Small intestine (tissue), 7 donors: ENCODE data around the gene ZNF442. TPM values are rescaled to one million over a fixed set of nuclear protein-coding genes. Genes with fewer than 3 reads are reported as not detected.
"Not testable (repeated sequence)": the region's sequence is repeated elsewhere in the genome, so short reads cannot be mapped to it uniquely, and the experiment has no call there.

ENCODE experiments used
- DNase-seq, 2 donors: peaks; one replicate each; pipeline versions ENCODE4 v3.0.0 to v3.0.0-alpha.2; 2013
- FAIRE-seq: peaks from 2 replicates; lab custom pipeline; 2012; peaks lifted over from hg19 to GRCh38; lab: Jason Lieb, UNC
- H3K27ac ChIP-seq, 3 donors: one replicate each; pipeline ENCODE4 v1.5.1; 2013; ENCODE audit warnings: low read length in 2 of 3, mild to moderate bottlenecking in 2 of 3, control low read depth in 1 of 3, inconsistent platforms in 1 of 3, low read depth in 1 of 3, moderate library complexity in 1 of 3
- H3K27me3 ChIP-seq, 3 donors: one replicate each; pipeline ENCODE4 v1.6.1; 2013; ENCODE audit warnings: low read length in 3 of 3, inconsistent platforms in 1 of 3; ENCODE audit not compliant: control insufficient read depth in 3 of 3, insufficient read depth in 3 of 3
- H3K36me3 ChIP-seq, 3 donors: one replicate each; pipeline ENCODE4 v1.6.1; 2013; ENCODE audit warnings: low read length in 3 of 3, inconsistent platforms in 1 of 3, low read depth in 1 of 3, mild to moderate bottlenecking in 1 of 3, moderate library complexity in 1 of 3; ENCODE audit not compliant: control insufficient read depth in 3 of 3, insufficient read depth in 2 of 3
- H3K4me1 ChIP-seq, 3 donors: one replicate each; pipeline ENCODE4 v1.6.1; 2013; ENCODE audit warnings: low read length in 2 of 3, inconsistent platforms in 1 of 3, low read depth in 1 of 3, mild to moderate bottlenecking in 1 of 3, moderate library complexity in 1 of 3; ENCODE audit not compliant: control insufficient read depth in 3 of 3, insufficient read depth in 2 of 3
- H3K4me3 ChIP-seq, 3 donors: one replicate each; pipeline ENCODE4 v1.5.1; 2013; ENCODE audit warnings: low read length in 3 of 3, control low read depth in 1 of 3, inconsistent platforms in 1 of 3, low read depth in 1 of 3, mild to moderate bottlenecking in 1 of 3, moderate library complexity in 1 of 3
- H3K9me3 ChIP-seq, 2 donors: one replicate each; pipeline ENCODE4 v1.6.1; 2013; ENCODE audit warnings: low read depth in 1 of 2, low read length in 1 of 2; ENCODE audit not compliant: control insufficient read depth in 2 of 2, insufficient read depth in 1 of 2
- WGBS, 3 donors: extraction: QIAGEN DNeasy Blood & Tissue Kit; methylation state at CpG; one replicate each; pipeline ENCODE4 v1.1.7; 2013; 5-methylcytosine and 5-hydroxymethylcytosine counted together
- polyA plus RNA-seq, 4 donors: library from polyadenylated mRNA; stranded (reverse) in 3 of 4; unstranded in 1 of 4; fragments of 200-250 nt in 3 of 4; fragments of 120-200 nt in 1 of 4; gene quantifications; one replicate each; pipeline versions ENCODE4 v1.2.1 to v1.2.3, GENCODE V29; 2013
- donor health status: healthy with polysubstance abuse.
- donor health status: control.
- donor health status: control.
- donor health status: Bipolar disorder and iron deficiency.
- donor health status: healthy.

ZNF442 gene
- polyA plus RNA-seq, 4 donors = 1.0 to 3.0 TPM; not detected in 2

DNA sequence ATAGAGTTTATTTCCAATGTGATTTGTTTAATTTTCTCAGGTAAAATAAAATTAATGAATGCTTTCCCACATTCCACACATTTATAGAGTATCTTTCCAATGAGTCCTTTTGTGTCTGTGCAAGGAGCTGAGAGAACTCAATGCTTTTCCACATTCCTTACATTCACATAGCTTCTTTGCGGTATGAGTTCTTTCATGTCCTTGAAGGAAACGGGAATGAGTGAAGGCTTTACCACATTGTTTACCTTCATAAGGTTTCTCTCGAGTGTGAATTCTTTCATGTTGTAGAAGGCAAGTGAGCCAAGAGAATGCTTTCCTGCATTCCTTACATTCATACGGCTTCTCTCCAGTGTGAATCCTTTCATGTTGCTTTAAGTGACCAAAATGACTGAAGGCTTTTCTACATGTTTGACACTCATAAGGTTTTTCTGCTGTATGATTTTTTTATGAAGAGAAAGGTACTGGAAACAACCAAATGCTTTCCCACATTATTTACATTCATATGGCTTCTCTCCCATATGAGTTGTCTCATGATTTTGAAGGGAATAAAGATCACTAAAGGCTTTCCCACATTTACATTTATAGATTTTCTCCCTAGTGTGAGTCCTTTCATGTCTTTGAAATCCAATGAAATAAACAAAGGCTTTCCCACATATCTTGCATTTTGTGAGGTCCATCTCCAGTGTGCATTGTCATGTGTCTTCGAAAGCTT lies 14.4 kb upstream of the ZNF442 start:
- WGBS, 3 donors = 89 to 96% (median 91%) methylated on average over 5 of the region's 5 CpGs
- Histone ChIP-seq H3K27ac (no peak overlapping the region), H3K27me3 (no peaks in the 10 kb centered on the region), H3K4me1 (no peaks in the 10 kb centered on the region), H3K36me3 (peaks cover 0 to 5% (median 3%) of the 10 kb centered on the region in 3 donors), H3K9me3 (peaks cover 2 to 48% of the 10 kb centered on the region in 2 donors), H3K4me3 (no peak overlapping the region)
- DNase-seq = no peak
- no peak for FAIRE-seq

DNA sequence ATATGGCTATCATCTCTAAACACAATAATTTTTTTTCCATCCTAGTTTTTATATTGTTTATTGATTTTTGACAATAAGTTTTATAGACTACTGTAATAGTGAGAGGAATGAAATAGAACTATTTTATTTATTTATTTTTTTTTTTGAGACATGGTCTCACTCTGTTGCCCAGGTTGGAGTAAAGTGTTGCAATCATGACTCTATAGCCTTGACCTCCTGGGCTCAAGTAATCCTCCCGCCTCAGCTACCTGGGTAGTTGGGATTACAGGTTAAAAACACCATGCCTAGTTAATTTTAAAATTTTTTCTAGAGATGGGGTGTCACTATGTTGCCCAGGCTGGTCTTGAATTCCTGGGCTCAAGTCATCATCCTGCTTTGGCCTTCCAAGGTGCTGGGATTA lies 8.5 kb upstream of the ZNF442 start:
- FAIRE-seq = no peak
- WGBS, 3 donors = 74 to 90% (median 83%) methylated on average over 1 of the region's 1 CpG
- no peak for DNase-seq
- Histone ChIP-seq H3K9me3 (peaks cover 0 to 21% of the 10 kb centered on the region in 2 donors), H3K4me3 (no peak overlapping the region), H3K27me3 (no peaks in the 10 kb centered on the region), H3K4me1 (no peaks in the 10 kb centered on the region), H3K27ac (no peak overlapping the region), H3K36me3 (no peaks in the 10 kb centered on the region)

DNA sequence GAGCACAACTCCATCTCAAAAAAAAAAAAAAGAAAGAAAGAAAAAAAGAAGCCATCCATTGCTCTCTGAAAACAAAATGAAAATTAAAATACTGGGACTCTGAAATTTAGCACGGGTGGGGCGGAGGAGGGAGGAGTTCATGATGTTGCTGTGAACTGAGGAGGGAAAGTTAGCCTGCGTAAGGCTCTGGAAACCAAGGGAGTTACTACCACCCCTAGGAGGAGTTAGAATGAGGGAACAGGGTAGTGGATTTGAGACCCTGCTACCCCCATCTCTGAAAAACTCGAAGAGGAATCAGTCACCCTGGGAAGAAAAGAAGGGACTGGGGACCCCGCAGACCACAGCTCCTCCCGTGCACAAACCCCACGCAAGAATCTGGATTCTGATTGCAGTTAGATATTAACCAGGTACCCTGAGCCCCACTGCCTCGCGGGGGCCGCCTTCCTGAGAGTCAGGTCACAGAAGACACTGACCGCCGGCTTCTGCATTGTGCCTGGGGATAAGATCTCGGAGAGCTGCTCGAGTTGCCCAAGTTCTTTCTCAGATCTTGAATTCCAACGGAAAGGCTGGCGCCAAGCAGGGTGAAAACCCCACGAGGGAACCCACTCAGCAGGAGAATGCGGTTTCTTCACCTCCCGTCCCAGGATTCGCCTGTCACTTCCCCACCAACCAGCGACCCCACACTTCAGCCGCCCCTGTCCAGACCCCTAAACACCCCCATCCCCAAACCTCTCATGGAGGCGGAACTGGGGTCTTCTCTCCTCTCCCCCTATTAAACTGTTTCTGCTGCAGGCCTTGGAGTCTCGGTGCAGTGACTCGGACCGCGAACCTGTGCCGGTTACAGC lies 870 bp downstream of the ZNF442 start:
- Histone ChIP-seq H3K27ac (peak overlapping the region in 2 of 3 donors; percentile 81 to 88), H3K36me3 (peaks cover 0 to 3% (median 0%) of the 10 kb centered on the region in 3 donors), H3K4me1 (peaks cover 0 to 6% (median 0%) of the 10 kb centered on the region in 3 donors), H3K27me3 (no peaks in the 10 kb centered on the region), H3K4me3 (peak overlapping the region; percentile 60 to 77 (median 68)), H3K9me3 (no peaks in the 10 kb centered on the region)
- DNase-seq = no peak
- WGBS, 3 donors = 7 to 11% (median 8%) methylated on average over 28 of the region's 28 CpGs
- FAIRE-seq = no peak

DNA sequence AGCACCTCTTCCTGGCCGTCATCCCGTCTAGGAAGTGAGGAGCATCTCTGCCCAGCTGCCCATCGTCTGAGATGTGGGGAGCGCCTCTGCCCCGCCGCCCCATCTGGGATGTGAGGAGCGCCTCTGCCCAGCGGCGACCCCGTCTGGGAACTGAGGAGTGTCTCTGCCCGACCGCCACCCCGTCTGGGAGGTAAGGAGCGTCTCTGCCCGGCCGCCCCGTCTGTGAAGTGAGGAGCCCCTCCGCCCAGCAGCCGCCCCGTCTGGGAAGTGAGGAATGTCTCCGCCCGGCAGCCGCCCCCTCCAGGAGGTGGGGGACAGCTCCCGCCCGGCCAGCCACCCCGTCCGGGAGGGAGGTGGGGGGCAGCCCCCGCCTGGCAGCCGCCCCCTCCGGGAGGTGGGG lies 3.2 kb downstream of the ZNF442 start:
- H3K4me1 ChIP-seq, H3K4me3 ChIP-seq, DNase-seq, H3K9me3 ChIP-seq, H3K27ac ChIP-seq, H3K27me3 ChIP-seq, FAIRE-seq, H3K36me3 ChIP-seq: not testable (repeated sequence)
- WGBS, 3 donors = 96 to 97% (median 96%) methylated on average over 23 to 30 of the region's 30 CpGs

DNA sequence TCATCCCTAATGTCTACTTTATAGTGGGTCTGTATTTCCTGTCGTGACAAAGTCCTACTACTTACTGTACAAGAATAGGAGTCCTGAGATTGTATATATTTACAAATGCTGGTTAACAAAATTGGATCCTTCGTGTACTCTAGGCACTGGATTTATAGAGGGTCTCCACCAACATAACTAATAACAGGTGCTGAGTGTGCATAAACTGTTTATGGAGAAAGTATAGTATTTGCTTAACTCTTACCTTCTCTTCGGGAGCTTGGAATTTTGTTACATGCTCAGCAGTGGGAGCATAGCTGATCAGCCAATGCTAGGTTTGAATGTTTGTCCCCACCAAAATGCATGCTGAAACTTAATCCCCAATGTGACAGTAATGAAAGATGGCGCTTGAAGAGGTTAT lies 12.1 kb downstream of the ZNF442 start:
- no peak for DNase-seq
- Histone ChIP-seq H3K4me3 (no peak overlapping the region), H3K9me3 (peaks cover 2 to 48% of the 10 kb centered on the region in 2 donors), H3K27ac (no peak overlapping the region), H3K27me3 (no peaks in the 10 kb centered on the region), H3K36me3 (peaks cover 4 to 11% (median 5%) of the 10 kb centered on the region in 3 donors), H3K4me1 (no peaks in the 10 kb centered on the region)
- FAIRE-seq = no peak
- WGBS, 3 donors = 90 to 95% (median 90%) methylated on average over 4 of the region's 4 CpGs

DNA sequence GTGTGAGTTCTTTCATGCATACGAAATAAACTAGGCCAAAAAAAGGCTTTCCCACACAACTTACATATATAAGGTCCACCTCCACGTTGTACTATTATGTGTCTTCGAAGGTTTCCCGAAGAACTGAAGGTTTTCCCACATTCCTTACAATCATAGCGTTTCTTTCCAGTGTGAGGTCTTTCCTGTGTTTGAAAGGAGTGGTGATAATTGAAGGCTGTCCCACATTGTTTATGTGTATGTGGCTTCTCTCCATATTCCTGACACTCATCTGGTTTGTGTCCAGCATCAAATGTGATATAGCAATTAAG lies 14.6 kb downstream of the ZNF442 start:
- 94 to 95% (median 95%) methylated on average over 5 of the region's 5 CpGs for WGBS, 3 donors
- no peak overlapping the region for H3K4me3 ChIP-seq
- H3K27me3 ChIP-seq = no peaks in the 10 kb centered on the region
- no peak overlapping the region for H3K27ac ChIP-seq
- peaks cover 4 to 11% (median 5%) of the 10 kb centered on the region in 3 donors for H3K36me3 ChIP-seq
- no peak for FAIRE-seq
- peaks cover 2 to 51% of the 10 kb centered on the region in 2 donors for H3K9me3 ChIP-seq
- no peaks in the 10 kb centered on the region for H3K4me1 ChIP-seq
- DNase-seq = no peak

DNA sequence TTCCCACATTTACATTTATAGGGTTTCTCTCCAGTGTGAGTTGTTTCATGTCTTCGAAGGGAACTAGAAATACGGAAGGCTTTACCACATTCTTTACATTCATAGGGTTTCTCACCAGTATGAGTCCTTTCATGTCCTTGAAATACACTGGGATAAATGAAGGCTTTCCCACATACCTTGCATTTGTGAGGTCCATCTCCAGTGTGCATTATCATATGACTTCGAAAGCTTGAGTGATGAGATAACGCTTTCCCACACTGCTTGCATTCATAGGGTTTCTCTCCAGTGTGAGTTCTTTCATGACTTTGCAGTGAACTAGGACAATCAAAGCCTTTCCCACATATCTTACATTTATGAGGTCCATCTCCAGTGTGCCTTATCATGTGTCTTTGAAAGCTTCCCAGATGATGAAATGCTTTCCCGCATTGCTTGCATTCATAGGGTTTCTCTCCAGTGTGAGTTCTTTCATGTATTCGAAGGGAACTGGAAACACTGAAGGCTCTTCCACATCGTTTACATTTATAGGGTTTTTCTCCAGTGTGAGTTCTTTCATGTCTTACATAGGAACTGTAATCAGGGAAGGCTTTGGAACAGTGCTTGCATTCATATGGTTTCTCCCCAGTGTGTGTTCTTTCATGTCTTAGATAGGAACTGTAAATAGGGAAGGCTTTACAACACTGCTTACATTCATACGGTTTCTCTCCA lies 15.1 kb downstream of the ZNF442 start:
- peaks cover 3 to 49% of the 10 kb centered on the region in 2 donors for H3K9me3 ChIP-seq
- no peaks in the 10 kb centered on the region for H3K4me1 ChIP-seq
- FAIRE-seq (no peak), DNase-seq (no peak)
- no peak overlapping the region for H3K27ac ChIP-seq
- H3K27me3 ChIP-seq = no peaks in the 10 kb centered on the region
- peaks cover 4 to 11% (median 5%) of the 10 kb centered on the region in 3 donors for H3K36me3 ChIP-seq
- H3K4me3 ChIP-seq = no peak overlapping the region
- 96 to 97% (median 96%) methylated on average over 8 of the region's 8 CpGs for WGBS, 3 donors

DNA sequence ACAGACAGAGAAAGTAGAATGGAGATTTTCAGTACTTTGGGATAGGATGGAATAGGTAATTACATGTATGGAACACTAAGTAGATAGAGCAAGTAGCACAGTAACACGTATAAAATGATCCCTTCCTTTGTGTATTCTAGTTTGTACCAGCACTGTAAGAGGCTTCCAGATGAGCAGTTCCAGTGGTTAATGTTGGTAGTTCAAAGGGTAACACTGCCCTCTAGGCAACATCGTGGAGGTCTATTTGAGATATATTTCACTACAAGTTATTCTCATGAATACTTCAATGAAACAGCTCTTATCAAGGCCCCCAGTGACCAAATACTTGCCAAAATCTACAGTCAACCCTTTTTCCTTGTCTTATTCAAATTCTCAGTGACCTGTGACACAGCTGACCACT lies 18.6 kb downstream of the ZNF442 start:
- Histone ChIP-seq H3K36me3 (peaks cover 4 to 11% (median 5%) of the 10 kb centered on the region in 3 donors), H3K9me3 (peaks cover 2 to 40% of the 10 kb centered on the region in 2 donors), H3K4me1 (no peaks in the 10 kb centered on the region), H3K27me3 (no peaks in the 10 kb centered on the region), H3K4me3 (no peak overlapping the region), H3K27ac (no peak overlapping the region)
- DNase-seq (peak; percentile 19 to 24), FAIRE-seq (no peak)
- 38 to 63% (median 57%) methylated on average over 2 of the region's 2 CpGs for WGBS, 3 donors
